Renal cortical epithelial cell (primary cell): Measurements from ENCODE around the gene TIMM44. TPM values are rescaled to one million over a fixed set of nuclear protein-coding genes. Genes with fewer than 3 reads are reported as not detected.
"Not testable (repeated sequence)": the region's sequence is repeated elsewhere in the genome, so short reads cannot be mapped to it uniquely, and the experiment has no call there.

Experiments
- DNase-seq: peaks from one replicate; pipeline ENCODE4 v3.0.0-alpha.2; 2011; ENCODE audit warnings: low read depth
- total RNA-seq: library from RNA; depleted of rRNA; stranded (reverse); fragments of >200 nt; gene quantifications from 2 replicates; pipeline ENCODE4 v1.2.3, GENCODE V29; 2014

TIMM44 gene
- total RNA-seq, 1 donor from 2014 or later: 42.2 TPM

DNA sequence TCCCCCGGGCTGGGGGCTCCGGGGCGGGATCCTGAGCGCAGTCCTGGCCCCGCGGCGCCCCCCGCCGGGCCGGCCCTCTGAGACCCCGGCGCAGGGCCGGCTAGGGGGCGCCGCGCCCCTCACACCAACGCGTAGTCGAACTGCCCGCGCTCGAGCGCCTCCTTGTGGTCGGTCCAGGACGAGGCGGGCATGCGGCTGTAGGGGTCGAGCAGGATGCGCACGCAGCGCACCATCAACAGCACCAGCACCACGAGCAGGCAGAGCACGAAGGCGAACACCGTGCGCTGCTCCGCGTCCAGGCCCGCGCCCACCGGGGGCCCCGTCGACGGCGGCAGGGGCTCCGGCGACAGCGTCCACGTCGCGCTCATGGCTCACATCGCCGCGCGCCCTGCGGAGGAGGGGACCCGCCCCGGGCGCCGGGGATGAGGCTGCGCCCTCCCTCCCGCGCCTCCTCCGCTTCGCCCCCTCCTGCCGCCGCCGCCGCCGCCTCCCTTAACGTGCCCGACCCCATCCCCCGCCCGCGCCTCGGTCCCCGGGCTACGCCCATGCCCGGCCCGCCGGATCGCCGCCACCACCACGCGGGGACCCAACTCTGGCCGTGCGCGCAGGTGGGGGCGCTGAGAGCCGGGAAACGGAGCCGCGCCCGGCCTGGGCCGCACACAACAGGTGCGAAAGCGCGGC lies 18.2 kb downstream of the TIMM44 start:
- DNase-seq: peak; percentile 40

DNA sequence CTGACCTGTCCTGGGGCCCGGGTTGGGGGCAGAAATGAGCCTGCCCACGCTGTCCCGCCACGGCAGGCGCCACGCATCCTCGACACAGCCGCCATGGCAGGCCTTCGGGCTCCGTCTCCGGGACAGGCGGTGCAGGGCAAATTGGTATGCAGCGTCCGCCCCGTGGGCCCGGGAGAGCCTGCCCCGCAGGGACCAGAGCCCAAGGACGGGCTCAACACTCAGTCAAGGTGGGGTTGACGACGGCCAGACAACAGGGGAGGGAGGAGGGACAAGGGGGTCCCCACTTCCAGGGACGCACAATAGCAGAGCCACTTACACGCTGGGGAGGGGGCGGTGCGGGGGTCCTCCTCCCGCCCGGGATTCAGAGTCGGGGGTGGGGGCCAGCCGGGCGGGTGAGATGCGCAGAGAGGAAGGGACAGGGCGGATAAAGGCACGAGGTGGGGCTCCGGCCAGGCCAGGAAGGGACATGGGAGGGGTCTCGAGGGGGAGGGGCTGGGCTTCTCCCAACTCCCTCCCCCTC lies 18.8 kb downstream of the TIMM44 start:
- no peak for DNase-seq

DNA sequence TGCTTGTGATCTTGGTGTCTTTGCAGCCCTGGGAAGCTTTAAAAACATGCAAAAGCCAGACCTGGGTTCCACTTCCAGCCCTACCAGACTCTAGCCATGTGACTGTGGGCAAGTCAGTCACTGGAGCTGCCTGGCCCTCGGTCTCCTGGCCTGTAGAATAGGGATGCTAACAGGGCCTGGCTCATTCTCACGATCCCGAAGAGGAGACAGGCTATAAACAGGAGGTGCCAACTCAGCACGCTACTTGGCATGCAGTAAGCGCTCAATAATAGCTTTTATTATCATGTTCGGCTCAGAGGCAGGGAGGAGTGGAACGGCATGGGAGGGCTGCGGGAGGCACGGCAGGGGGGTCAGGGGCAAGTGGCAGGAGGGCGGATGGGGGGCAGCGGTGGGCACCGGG lies 19.2 kb downstream of the TIMM44 start:
- no peak for DNase-seq

DNA sequence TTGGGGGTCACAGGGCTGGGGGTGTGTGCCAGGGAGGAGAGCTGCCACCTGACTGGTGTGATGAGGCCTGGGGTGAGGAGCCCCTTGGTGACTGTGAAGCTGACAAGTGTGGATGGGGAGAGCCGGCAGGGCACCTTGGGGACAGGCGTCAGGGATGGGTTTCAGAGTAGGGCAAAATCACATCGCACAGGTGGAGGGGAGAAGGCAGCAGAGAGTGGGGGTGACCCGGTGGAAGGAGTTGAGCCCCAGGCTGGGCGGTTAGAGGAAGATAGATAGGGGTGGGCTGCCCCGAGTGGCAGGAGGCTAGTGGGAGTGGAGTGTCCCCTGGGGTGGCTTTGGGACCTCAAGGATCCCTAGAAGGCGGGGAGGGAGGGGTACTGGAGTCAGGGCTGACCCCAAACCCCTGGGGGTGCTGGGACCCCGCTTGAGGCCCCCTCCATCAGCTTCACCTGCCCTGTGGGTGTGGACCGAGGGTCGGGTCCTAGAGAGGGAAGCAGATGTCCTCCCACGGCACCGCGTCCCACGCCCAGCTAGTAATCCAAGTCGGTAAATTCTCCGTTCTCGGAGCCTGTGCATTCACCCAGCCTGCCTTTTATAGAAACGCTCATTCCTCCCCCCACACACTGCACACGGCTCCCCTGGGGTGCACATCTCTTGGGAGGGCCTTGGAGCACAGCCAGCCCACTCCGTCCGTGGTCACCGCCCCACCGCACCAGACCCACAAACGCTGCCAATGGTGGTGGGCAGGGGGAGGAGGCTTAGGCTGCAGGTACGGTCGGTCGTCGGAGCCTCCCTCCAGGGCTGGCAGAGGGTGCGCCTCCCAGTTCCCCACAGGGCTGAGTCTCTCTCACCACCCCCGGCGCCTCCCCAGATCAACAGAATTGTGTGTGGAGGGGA lies 19.9 kb downstream of the TIMM44 start:
- no peak for DNase-seq

DNA sequence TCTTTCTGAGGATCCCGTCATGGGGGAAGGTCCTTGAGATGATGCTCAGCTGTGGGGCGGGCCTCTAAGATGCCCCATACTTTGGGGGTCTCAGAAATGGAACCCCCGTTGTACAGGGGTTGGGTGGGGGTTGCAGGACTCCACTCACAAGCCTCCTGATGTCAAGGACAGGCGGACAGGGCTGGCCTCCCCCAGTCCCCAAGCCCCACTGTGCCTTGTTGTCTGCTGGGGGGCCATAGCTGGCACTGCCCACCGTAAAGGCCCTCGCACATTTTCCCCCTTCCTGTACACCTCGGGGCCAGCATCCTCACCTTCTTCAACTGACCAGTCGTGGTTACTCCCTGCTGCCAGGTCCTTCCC lies 20.6 kb downstream of the TIMM44 start:
- no peak for DNase-seq

DNA sequence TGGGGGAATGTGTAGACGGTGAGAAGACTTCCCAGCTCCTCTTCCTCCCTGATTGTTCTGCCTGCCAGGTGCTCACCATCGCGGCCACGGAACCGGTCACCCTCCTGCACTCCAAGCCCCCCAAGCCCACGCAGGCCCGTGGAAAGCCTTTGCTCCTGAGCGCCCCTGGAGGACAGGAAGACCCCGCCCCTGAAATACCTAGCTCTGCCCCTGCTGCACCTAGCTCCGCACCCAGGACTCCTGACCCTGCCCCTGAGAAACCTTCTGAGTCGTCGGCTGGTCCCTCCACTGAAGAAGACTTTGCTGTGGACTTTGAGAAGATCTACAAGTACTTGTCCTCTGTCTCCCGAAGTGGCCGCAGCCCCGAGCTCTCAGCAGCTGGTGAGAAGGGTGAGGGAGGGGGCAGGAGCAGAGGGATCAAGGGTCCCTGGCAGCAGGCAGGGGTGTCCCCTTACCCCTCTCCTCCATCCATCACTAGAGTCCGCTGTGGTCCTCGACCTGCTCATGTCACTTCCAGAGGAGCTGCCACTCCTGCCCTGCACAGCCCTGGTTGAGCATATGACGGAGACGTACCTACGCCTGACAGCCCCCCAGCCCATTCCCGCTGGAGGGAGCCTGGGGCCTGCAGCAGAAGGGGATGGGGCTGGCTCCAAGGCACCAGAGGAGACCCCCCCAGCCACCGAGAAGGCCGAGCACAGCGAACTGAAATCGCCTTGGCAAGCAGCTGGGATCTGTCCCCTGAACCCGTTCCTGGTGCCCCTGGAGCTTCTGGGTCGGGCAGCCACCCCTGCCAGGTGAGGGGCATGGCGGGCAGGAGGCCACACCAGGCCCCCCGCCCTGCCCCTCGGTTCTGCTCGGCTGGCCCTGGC lies 21.3 kb downstream of the TIMM44 start:
- DNase-seq: no peak

- no peak for DNase-seq
Observed at GRCh38 chr19:7921302-7921966, 22.0 kb downstream of the TIMM44 start.

- DNase-seq: peak; percentile 82
Observed at GRCh38 chr19:7920519-7921301, 22.8 kb downstream of the TIMM44 start.

DNA sequence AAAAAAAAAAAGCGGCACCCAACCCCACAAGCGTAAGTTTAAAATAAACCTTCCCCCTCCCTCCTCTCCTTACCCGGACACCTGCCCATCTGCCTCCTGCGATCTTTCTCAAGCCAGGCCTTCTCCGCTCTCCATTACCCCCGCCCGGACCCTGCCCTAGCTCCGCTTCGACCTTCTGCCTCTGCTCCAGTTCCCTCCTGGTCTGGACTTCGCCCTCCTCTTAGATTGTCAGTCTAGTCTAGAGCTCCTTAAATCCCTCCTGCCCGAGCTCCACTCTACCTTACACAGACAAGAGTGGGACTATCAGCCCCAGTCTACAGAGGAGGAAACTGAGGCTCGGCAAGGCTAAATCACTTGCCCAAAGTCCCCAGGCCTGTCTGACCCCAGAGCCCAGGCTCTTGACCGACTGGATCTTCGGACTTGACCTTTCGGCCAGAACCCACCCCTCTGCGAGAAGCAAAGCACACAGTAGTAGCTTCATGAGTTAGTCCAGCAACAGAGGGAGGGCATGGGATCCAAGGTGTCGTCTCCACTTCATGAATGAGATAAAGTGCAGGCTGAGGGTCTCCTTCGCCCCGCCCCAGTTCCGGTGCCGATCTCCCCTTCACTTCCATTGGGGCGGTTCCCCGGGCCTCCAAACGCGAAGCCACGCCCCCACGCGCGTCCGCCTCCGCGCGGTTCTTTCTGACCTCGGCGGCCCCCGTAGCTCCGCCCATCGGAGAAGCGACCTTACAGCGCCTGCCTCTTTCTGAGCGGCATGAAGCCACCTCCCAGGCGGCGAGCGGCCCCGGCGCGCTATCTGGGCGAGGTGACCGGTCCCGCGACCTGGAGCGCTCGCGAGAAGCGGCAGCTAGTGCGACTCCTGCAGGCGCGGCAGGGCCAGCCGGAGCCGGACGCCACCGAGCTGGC lies 23.6 kb downstream of the TIMM44 start, which contains the start of gene SNAPC2:
Gene SNAPC2 (plus strand): TSS at position 729 of the 909 bp plus-strand sequence. CDS start 29 bp downstream, at position 758.
- peak; percentile 77 for DNase-seq

DNA sequence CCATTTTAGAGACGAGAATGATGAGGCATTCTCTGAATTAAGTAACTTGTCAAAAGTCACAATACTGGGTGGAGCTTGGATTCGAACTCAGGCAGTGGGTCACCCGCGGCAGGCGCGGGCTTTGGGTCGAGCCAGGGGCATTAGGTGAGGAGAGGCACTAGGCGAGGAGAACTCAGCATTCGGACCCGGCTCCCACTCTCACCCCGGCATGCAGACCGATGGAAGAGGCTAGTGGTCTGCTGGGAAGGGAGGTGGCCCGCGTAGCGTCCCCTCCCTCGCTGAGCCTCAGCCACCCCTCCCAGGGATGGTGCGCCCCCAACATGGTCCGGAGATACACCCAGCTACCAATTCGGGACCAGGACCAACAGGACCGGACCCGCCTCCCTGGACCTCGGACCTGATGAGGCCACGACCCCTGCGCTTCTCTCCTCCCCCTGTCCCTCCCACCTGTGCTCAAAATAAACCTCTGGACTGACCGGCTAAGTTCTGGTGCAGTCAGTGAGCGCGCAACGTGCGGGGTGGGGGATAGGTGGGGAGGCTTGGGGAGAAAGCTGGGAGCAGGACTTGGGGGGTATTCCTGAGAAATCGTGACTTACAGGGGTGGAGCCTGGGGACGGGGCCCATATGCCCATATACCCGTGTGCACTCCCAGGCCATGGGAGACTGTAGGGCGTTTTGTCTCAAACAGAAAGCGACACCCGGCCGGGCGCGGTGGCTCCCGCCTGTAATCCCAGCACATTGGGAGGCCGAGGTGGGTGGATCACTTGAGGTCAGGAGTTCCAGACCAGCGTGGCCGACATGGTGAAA lies 24.6 kb downstream of the TIMM44 start:
- DNase-seq: no peak

GRCh38 chr19:7918062-7918614 lies 25.3 kb downstream of the TIMM44 start:
- not testable (repeated sequence) for DNase-seq

GRCh38 chr19:7917267-7918061 lies 26.0 kb downstream of the TIMM44 start:
- DNase-seq: no peak

DNA sequence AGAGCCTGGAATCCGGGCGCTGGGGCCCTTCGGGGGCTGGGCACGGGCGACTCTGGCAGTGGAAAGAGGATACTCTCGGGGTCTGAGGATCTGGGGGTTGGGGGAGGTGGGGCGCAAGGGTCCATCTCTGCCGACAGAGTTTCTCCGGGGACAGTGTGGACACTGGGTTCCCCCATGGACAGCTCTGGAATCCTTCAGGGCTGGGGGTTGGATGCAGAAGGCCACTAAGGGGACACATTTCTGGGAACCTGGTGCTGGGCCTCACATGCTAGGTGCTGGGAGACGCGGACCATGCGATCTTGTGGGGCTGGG lies 26.6 kb downstream of the TIMM44 start:
- DNase-seq: no peak

- DNase-seq: no peak
Observed at GRCh38 chr19:7916103-7916954, 27.1 kb downstream of the TIMM44 start.

- no peak for DNase-seq
Observed at GRCh38 chr19:7915250-7916102, 28.0 kb downstream of the TIMM44 start.

DNA sequence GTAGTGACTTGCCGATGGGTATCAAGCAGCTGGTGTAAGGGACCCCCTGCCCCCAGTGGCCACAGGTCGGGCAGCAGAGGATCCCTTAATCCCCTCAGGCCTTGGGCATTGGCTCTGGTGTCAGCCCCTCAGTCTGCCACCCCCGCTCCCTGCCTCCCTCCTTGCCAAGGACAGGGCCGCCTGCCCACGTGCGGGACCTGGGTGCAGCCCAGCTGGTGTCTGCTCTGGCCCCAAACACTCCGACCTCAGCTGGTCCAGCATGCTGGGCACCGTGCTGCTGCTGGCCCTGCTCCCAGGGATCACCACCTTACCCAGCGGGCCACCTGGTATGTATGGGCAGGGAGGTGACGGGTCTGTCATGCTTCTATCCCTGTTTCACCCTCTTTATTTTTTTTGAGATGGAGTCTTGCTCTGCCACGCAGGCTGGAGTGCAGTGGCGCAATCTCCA lies 28.8 kb downstream of the TIMM44 start, which contains the start of gene TGFBR3L:
Gene TGFBR3L (plus strand): TSS at position 233 of the 448 bp plus-strand sequence.
- no peak for DNase-seq
